C4-2B (cell line): Measurements from ENCODE around the gene RBMS1.

Experiments
- CTCF ChIP-seq: fragments of 450-650 bp; conservative IDR thresholded peaks from 2 replicates; pipeline ENCODE4 v1.5.1; 2017; ENCODE audit warnings: mild to moderate bottlenecking
- ZFX ChIP-seq: fragments of 450-650 bp; IDR thresholded peaks from 2 replicates; pipeline ENCODE4 v1.6.1; 2017

- TF ChIP-seq CTCF (no peak), ZFX (no peak)
These were observed 212.4 kb downstream of the RBMS1 start for GRCh38 chr2:160281213-160281612.
